Breast epithelium (tissue), 3 donors: ENCODE measurements around the gene THSD4.

ENCODE experiments used
- POLR2A ChIP-seq: fragments of 450-650 bp; IDR thresholded peaks from one replicate; pipeline ENCODE4 v1.6.1; 2016; ENCODE audit warnings: antibody characterized with exemption, mild to moderate bottlenecking, moderate library complexity
- TF ChIP-seq, protein P1 (sequence below), 3 donors: fragments of 450-650 bp; IDR thresholded peaks; one replicate each; pipeline ENCODE4 v1.5.1; 2016 to 2017; ENCODE audit warnings: antibody characterized with exemption in 3 of 3, mild to moderate bottlenecking in 3 of 3, moderate library complexity in 3 of 3

GRCh38 chr15:71152542-71152941, 37.3 kb downstream of the THSD4 start:
- TF ChIP-seq POLR2A = no peak
- TF ChIP-seq, protein P1, sequence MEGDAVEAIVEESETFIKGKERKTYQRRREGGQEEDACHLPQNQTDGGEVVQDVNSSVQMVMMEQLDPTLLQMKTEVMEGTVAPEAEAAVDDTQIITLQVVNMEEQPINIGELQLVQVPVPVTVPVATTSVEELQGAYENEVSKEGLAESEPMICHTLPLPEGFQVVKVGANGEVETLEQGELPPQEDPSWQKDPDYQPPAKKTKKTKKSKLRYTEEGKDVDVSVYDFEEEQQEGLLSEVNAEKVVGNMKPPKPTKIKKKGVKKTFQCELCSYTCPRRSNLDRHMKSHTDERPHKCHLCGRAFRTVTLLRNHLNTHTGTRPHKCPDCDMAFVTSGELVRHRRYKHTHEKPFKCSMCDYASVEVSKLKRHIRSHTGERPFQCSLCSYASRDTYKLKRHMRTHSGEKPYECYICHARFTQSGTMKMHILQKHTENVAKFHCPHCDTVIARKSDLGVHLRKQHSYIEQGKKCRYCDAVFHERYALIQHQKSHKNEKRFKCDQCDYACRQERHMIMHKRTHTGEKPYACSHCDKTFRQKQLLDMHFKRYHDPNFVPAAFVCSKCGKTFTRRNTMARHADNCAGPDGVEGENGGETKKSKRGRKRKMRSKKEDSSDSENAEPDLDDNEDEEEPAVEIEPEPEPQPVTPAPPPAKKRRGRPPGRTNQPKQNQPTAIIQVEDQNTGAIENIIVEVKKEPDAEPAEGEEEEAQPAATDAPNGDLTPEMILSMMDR (IDR thresholded peaks at IDR 0.05) = no peak
